Gastrocnemius medialis (tissue), 4 donors: ENCODE data around the gene PLEKHA4. TPM values are rescaled to one million over a fixed set of nuclear protein-coding genes. Genes with fewer than 3 reads are reported as not detected.
"Not testable (repeated sequence)": the region's sequence is repeated elsewhere in the genome, so short reads cannot be mapped to it uniquely, and the experiment has no call there.

Experiments
- ATAC-seq, 2 donors: fragments of 150-250 bp; one replicate each; pipeline ENCODE4 v1.9.1; 2016
- DNase-seq, 2 donors: peaks; one replicate each; pipeline ENCODE4 v3.0.0-alpha.2; 2019
- H3K27ac ChIP-seq, 4 donors: fragments of 200-600 bp; sonication (generic); 1 replicate in 1 of 4; 2 replicates in 3 of 4; pipeline ENCODE4 v1.5.1; 2016 to 2018; ENCODE audit warnings: mild to moderate bottlenecking in 2 of 4, moderate library complexity in 1 of 4
- H3K27me3 ChIP-seq, 3 donors: fragments of 200-600 bp; sonication (generic) in 2 of 3; 1 replicate in 1 of 3; 2 replicates in 2 of 3; pipeline versions ENCODE4 v1.5.1 to v1.6.0; 2016 to 2019; ENCODE audit warnings: mild to moderate bottlenecking in 1 of 3, moderate library complexity in 1 of 3
- H3K36me3 ChIP-seq, 2 donors: fragments of 200-600 bp; sonication (generic) in 1 of 2; one replicate each; pipeline ENCODE4 v1.5.1; 2017 to 2018
- H3K4me1 ChIP-seq, 2 donors: fragments of 200-600 bp; sonication (generic) in 1 of 2; one replicate each; pipeline ENCODE4 v1.5.1; 2016 to 2017; ENCODE audit warnings: mild to moderate bottlenecking in 2 of 2
- H3K4me3 ChIP-seq, 4 donors: fragments of 200-600 bp; sonication (generic) in 3 of 4; 1 replicate in 1 of 4; 2 replicates in 3 of 4; pipeline ENCODE4 v1.5.1; 2016 to 2019; ENCODE audit warnings: mild to moderate bottlenecking in 2 of 4
- H3K9me3 ChIP-seq, 3 donors: fragments of 200-600 bp; sonication (generic) in 2 of 3; 1 replicate in 1 of 3; 2 replicates in 2 of 3; pipeline ENCODE4 v1.5.1; 2016 to 2019
- CTCF ChIP-seq, 5 experiments: fragments of 450-650 bp in 3 of 5; fragments of 200-600 bp in 2 of 5; sonication (generic) in 2 of 5; IDR thresholded peaks in 4 of 5; conservative IDR thresholded peaks in 1 of 5; 1 replicate in 4 of 5; 2 replicates in 1 of 5; pipeline ENCODE4 v1.5.1; 2016 to 2019; ENCODE audit warnings: antibody characterized with exemption in 5 of 5, mild to moderate bottlenecking in 3 of 5, moderate library complexity in 3 of 5
- POLR2A ChIP-seq, 2 donors: fragments of 450-650 bp; IDR thresholded peaks; one replicate each; pipeline ENCODE4 v1.6.1; 2017; ENCODE audit warnings: antibody characterized with exemption in 2 of 2, mild to moderate bottlenecking in 2 of 2, moderate library complexity in 2 of 2
- in situ Hi-C, 4 donors: fragments of 200-750 bp; cut with MboI; loops; one replicate each; pipeline versions ENCODE4 v1.15.0 to v1.8.0; 2017; ENCODE audit warnings: low sequenced_read_pairs in 4 of 4
- intact Hi-C: fragments of 100-400 bp; cut with DNase I; formaldehyde crosslinking; loops from one replicate; pipeline ENCODE4 v1.15.1; 2023; ENCODE audit warnings: low total_unique reads
- total RNA-seq, 4 donors: library from RNA; depleted of rRNA; stranded (reverse); fragments of >200 nt; gene quantifications; one replicate each; pipeline versions ENCODE4 v1.1.0 to v1.2.3, GENCODE V29; 2016

Gene PLEKHA4
- total RNA-seq, 4 donors from 2014 or later: 3.4 to 9.7 (median 6.3) TPM

DNA sequence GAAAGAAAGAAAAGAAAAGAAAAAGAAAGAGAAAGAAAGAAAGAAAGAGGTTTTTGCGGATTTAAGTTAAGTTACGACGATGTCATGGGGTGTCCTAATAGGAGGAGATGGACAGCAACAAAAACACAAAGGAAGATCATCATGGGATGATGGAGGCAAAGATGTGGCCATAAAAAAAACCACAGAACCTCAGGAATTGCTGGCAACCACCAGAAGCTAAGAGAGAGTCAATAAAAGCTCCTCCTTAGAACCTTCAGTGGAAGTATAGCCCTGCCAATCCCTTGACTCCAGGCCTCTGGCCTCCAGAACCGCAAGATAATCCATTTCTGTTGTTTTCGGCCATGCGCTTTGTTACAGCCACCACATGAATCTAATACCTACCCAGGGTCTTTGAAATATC is 11.5 kb downstream of the PLEKHA4 start:
- DNase-seq: no peak
- Histone ChIP-seq H3K36me3 (no peaks in the 10 kb centered on the region), H3K27ac (no peak overlapping the region), H3K4me1 (no peaks in the 10 kb centered on the region), H3K27me3 (no peaks in the 10 kb centered on the region), H3K4me3 (no peak overlapping the region), H3K9me3 (no peaks in the 10 kb centered on the region)
- in situ Hi-C loops: loop anchor here in 1 of 4 donors (25.0 kb wide), 1 partner anchor 105 kb away; the partner anchor contains the start of genes BAX and FTL
- intact Hi-C loops: no loop called here
- TF ChIP-seq POLR2A (IDR thresholded peaks at IDR 0.05): no peak
- no peak for TF ChIP-seq CTCF (IDR thresholded peaks at IDR 0.05 in 4 of 5, conservative IDR thresholded peaks at IDR 0.05 in 1 of 5)
- ATAC-seq: no peak

GRCh38 chr19:48854103-48854502 is 14.3 kb downstream of the PLEKHA4 start:
- TF ChIP-seq CTCF (IDR thresholded peaks at IDR 0.05 in 4 of 5, conservative IDR thresholded peaks at IDR 0.05 in 1 of 5) (no peak), POLR2A (IDR thresholded peaks at IDR 0.05) (no peak)
- ATAC-seq (no peak), DNase-seq (no peak)
- Histone ChIP-seq H3K4me3 (no peak overlapping the region), H3K4me1 (peaks cover 0 to 2% of the 10 kb centered on the region in 2 donors), H3K9me3 (no peaks in the 10 kb centered on the region), H3K27ac (no peak overlapping the region), H3K27me3 (no peaks in the 10 kb centered on the region), H3K36me3 (no peaks in the 10 kb centered on the region)
- intact Hi-C loops (no loop called here), in situ Hi-C loops (loop anchor here in 1 of 4 donors (25.0 kb wide), 1 partner anchor 108 kb away; the partner anchor contains the start of genes BAX and FTL)

DNA sequence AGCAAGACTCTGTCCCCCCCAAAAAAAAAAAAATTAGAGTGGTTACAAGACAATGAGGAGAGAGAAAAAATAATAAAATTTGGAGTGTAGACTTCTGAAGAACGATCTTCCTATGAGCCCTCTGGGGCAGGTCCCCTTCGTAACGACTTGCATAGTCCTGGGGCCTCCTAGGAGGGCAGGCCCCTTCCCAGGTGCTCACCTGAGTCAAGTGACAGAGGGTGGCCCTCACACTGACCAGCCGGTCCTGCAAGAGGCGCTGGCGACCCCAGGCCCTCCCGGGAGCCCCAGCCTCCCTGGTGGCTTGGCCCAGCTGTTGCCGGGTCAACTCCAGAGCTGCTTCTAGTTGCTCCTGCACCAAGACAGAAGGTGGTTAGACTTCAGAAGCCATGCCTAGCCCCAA is 14.9 kb downstream of the PLEKHA4 start:
- Histone ChIP-seq H3K4me3 (no peak overlapping the region), H3K27ac (no peak overlapping the region), H3K4me1 (peaks cover 0 to 3% of the 10 kb centered on the region in 2 donors), H3K9me3 (no peaks in the 10 kb centered on the region), H3K36me3 (no peaks in the 10 kb centered on the region), H3K27me3 (no peaks in the 10 kb centered on the region)
- in situ Hi-C loops (loop anchor here in 1 of 4 donors (25.0 kb wide), 1 partner anchor 109 kb away; the partner anchor contains the start of genes BAX and FTL), intact Hi-C loops (no loop called here)
- TF ChIP-seq CTCF (IDR thresholded peaks at IDR 0.05 in 4 of 5, conservative IDR thresholded peaks at IDR 0.05 in 1 of 5) (no peak), POLR2A (IDR thresholded peaks at IDR 0.05) (no peak)
- no peak for ATAC-seq
- DNase-seq: no peak

DNA sequence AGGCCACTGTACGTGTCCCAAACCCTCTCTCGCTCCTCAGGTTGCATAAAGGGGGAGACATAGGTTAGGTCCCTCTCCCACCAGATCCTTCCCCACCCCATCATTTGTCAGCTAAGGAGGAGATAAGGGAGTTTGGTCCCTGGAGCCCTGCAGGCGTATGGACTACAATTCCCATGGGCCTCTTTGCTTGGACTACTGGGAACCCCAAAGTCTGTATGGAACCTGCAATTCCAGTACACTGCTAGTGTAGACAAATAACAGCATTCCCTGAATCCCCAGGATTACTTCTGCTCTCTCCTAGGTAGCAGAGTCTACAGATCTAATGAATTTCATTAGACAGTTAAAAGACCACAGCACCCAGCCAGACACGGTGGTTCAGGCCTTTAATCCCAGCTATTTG is 16.1 kb downstream of the PLEKHA4 start:
- ATAC-seq (no peak), DNase-seq (no peak)
- in situ Hi-C loops: loop anchor here in 1 of 4 donors (25.0 kb wide), 1 partner anchor 110 kb away; the partner anchor contains the start of genes BAX and FTL
- Histone ChIP-seq H3K4me1 (peaks cover 0 to 3% of the 10 kb centered on the region in 2 donors), H3K36me3 (no peaks in the 10 kb centered on the region), H3K27me3 (no peaks in the 10 kb centered on the region), H3K9me3 (no peaks in the 10 kb centered on the region), H3K27ac (no peak overlapping the region), H3K4me3 (no peak overlapping the region)
- intact Hi-C loops: no loop called here
- TF ChIP-seq POLR2A (IDR thresholded peaks at IDR 0.05) (no peak), CTCF (IDR thresholded peaks at IDR 0.05 in 4 of 5, conservative IDR thresholded peaks at IDR 0.05 in 1 of 5) (no peak)

- not testable (repeated sequence) for H3K4me1 ChIP-seq, ATAC-seq, H3K4me3 ChIP-seq, DNase-seq, H3K27me3 ChIP-seq, H3K36me3 ChIP-seq, H3K27ac ChIP-seq, H3K9me3 ChIP-seq
- intact Hi-C loops: loop anchor here (10.0 kb wide), 1 partner anchor 172 kb away; the partner anchor contains the start of gene NTN5
- in situ Hi-C loops: loop anchor here in 1 of 4 donors (10.0 kb wide), 1 partner anchor 172 kb away; the partner anchor contains the start of gene NTN5
Measured at GRCh38 chr19:48846659-48847058, 21.8 kb downstream of the PLEKHA4 start.
